Ramos (cell line): ENCODE data around the gene HSPB2.

Source experiments
- in situ Hi-C: fragments of 300-500 bp; cut with MboI; formaldehyde crosslinking; loops from one replicate; pipeline ENCODE4 v1.14.3; 2022; ENCODE audit warnings: low sequenced_read_pairs; ENCODE audit not compliant: unreplicated experiment

Gene HSPB2

GRCh38 chr11:111936040-111936540, 23.6 kb downstream of the HSPB2 start:
- in situ Hi-C loops: no loop called here

GRCh38 chr11:111937461-111937769, 24.9 kb downstream of the HSPB2 start:
- in situ Hi-C loops: no loop called here

GRCh38 chr11:111937844-111938243, 25.3 kb downstream of the HSPB2 start:
- in situ Hi-C loops: no loop called here

GRCh38 chr11:111938687-111939160, 26.2 kb downstream of the HSPB2 start:
- in situ Hi-C loops: no loop called here

DNA sequence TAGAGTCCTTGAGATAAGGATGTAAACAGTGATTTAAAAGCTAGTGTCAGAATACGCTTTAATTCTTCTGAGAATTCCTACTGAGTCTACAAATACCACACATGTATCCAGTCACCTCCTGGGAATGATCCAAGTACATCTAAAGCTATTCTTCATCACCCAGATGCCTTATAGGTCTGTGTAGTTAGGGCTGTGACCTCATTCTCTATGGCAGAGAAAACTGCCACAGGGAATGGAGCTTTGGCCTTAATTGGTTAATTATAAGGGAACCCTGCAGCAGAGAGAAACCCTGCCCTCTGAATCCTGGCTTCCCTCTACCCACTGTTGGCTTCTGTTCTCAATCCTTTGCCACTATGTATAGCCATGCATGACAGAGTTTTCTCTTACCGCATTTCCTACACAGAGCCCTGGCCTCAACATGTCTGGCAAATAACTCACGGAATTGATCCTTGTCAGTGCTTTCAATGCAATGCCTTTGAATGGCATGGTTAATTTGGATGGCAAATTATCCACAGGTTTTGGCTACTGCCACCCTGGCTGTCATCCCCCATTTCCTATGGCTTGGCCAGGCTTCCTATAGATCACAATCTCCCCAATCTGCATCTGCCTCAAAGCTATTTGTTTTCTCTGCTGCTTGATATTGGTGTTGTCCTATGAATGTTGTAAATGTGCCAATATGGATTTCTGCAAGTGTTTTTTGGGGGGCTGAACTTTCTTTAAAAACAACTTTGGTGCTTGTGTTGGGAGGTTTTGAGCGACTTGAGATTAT, 27.5 kb downstream of the HSPB2 start:
- in situ Hi-C loops: no loop called here

GRCh38 chr11:111941963-111942362, 29.4 kb downstream of the HSPB2 start:
- in situ Hi-C loops: no loop called here

DNA sequence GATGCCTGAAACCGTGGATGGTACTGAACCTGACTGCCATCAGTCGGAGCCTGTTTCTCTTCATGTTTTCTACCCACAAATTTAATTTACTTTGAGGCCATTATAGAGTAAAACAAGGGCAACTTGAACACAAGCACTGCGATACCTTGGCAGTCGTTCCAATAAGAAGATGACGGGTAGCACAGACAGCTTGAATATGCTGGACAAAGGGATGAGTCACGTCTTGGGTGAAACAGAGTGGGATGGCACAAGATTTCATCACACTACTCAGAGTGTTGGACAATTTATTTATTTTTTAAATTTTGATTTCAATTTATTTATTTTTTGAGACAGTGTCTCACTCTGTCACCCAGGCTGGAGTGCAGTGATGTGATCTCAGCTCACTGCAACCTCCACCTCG, 30.3 kb downstream of the HSPB2 start:
- in situ Hi-C loops: no loop called here

DNA sequence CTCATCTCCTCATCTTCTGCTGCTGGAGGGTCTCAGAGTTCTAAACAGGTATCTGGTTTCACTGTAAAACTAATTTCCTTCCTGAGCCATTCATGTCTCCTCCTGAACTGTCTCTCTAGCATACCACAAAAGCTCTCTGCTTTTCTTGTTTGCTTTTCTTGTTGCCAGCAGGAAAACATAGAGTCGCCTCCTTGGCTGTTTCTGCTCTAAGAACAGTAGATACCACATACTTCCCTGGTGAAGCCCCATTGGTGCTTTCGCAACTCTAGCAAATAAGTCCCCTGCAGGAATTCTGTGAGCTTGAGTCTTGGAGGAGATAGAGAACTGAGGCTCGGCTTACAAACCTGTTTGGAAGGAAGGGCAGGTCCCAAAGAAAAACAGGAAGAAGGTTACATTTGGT, 31.6 kb downstream of the HSPB2 start:
- in situ Hi-C loops: no loop called here

GRCh38 chr11:111944651-111945051, 32.1 kb downstream of the HSPB2 start:
- in situ Hi-C loops: no loop called here

GRCh38 chr11:111945198-111945597, 32.7 kb downstream of the HSPB2 start:
- in situ Hi-C loops: no loop called here

GRCh38 chr11:111946499-111946898, 34.0 kb downstream of the HSPB2 start:
- in situ Hi-C loops: no loop called here

- in situ Hi-C loops: no loop called here
Observed at GRCh38 chr11:111947143-111947542, 34.6 kb downstream of the HSPB2 start.

- in situ Hi-C loops: no loop called here
Observed at GRCh38 chr11:111949519-111950426, 37.2 kb downstream of the HSPB2 start.

DNA sequence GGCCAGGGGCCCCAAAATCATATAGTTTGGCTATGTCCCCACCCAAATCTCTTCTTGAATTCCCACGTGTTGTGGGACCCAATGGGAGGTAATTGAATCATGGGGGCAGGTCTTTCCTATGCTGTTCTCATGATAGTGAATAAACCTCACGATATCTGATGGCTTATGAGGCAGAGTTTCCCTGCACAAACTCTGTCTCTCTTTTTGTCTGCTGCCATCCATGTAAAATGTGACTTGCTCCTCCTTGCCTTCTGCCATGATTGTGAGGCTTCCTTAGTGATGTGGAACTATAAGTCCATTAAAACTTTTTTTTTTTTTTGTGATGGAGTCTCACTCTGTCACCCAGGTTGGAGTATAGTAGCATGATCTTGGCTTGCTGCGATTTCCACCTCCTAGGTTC, 39.0 kb downstream of the HSPB2 start:
- in situ Hi-C loops: no loop called here

DNA sequence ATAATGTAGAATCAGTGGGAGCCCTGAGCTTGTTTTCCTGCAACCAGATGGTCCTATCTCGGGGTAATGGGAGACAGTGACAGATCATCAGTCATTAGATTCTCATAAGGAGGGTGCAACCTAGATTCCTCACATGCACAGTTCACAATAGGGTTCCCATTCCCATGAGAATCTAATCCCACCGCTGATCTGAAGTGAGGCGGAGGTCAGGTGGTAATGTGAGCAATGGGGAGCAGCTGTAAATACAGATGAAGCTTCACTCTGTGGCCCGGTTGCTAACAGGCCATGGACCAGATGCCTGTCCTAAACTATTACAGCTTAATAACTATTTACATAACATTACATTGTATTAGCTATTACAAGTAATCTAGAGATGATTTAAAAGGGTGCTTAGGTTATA, 41.6 kb downstream of the HSPB2 start:
- in situ Hi-C loops: no loop called here

DNA sequence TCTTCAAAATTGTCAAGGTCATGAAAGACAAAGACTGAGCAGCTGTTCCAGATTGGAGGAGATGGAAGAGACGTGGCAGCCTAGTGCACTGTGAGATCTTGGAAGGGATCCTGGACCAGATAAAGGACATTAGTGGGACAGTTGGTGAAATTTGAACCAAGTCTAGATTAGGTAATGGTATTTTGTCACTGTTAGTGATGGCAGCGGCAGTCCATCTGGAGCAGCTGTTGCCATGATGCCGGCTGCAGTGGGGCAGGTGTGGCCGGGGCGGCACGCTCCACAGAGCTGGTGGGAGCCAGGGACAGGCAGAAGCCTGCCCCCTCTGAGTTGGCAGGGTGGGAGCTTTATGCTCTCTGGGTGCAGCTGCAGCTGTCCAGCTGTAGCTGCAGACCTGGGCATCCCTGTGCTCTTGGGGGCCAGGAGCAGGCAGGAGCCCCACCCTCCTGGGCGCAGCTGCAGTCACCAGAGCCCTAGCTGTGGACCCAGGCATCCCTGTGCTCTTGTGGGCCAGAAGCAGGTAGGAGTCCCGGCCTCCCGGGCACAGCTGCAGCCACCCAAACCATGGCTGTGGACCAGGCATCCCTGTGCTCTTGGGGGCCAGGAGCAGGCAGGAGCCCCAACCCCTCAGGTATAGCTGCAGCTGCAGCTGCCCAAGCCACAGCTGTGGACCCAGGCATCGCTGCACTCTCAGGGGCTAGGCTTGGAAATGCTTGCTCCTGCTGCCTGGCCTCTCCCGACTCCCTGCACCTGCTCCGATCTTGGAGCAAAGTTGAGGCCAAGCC, 45.3 kb downstream of the HSPB2 start:
- in situ Hi-C loops: no loop called here

GRCh38 chr11:111960916-111961315, 48.4 kb downstream of the HSPB2 start:
- in situ Hi-C loops: no loop called here

GRCh38 chr11:111961389-111962300, 49.1 kb downstream of the HSPB2 start:
- in situ Hi-C loops: no loop called here
